AG10803 (cell line): ENCODE measurements around the gene TYRP1.
"Not testable (repeated sequence)": the region's sequence is repeated elsewhere in the genome, so short reads cannot be mapped to it uniquely, and the experiment has no call there.

Source experiments
- DNase-seq: peaks from one replicate; pipeline ENCODE4 v3.0.0; 2010; ENCODE audit warnings: low read depth
- H3K4me3 ChIP-seq: 2 replicates; pipeline ENCODE4 v1.5.1; 2011; ENCODE audit warnings: mild to moderate bottlenecking, low read length, control low read depth
- TF ChIP-seq, protein P1 (sequence below): conservative IDR thresholded peaks from 2 replicates; pipeline ENCODE4 v1.5.1; 2011; ENCODE audit warnings: mild to moderate bottlenecking, low read length, control low read depth, inconsistent platforms

TYRP1 gene

DNA sequence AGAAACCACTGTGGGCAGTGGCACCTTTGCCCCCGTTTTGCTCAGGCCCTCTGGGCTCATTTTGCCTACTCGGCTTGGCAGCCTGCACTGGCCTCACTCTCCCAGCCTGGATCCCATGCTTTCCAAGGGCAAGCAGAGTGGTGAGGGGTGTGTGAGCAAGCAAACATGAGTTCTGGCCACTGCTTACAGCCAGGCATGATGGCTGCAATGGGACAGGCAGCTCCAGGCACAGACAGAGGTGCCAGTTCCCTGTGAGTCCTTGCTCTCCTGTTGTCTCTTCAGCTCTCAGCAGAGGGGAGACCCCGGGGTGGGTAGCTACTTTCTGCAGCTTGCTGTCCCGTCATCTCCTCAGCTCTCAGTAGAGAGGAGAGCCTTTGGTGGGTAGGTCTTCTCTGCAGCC lies 35.2 kb upstream of the TYRP1 start:
- no peak for DNase-seq
- no peak overlapping the region for H3K4me3 ChIP-seq
- TF ChIP-seq, protein P1, sequence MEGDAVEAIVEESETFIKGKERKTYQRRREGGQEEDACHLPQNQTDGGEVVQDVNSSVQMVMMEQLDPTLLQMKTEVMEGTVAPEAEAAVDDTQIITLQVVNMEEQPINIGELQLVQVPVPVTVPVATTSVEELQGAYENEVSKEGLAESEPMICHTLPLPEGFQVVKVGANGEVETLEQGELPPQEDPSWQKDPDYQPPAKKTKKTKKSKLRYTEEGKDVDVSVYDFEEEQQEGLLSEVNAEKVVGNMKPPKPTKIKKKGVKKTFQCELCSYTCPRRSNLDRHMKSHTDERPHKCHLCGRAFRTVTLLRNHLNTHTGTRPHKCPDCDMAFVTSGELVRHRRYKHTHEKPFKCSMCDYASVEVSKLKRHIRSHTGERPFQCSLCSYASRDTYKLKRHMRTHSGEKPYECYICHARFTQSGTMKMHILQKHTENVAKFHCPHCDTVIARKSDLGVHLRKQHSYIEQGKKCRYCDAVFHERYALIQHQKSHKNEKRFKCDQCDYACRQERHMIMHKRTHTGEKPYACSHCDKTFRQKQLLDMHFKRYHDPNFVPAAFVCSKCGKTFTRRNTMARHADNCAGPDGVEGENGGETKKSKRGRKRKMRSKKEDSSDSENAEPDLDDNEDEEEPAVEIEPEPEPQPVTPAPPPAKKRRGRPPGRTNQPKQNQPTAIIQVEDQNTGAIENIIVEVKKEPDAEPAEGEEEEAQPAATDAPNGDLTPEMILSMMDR: no peak

DNA sequence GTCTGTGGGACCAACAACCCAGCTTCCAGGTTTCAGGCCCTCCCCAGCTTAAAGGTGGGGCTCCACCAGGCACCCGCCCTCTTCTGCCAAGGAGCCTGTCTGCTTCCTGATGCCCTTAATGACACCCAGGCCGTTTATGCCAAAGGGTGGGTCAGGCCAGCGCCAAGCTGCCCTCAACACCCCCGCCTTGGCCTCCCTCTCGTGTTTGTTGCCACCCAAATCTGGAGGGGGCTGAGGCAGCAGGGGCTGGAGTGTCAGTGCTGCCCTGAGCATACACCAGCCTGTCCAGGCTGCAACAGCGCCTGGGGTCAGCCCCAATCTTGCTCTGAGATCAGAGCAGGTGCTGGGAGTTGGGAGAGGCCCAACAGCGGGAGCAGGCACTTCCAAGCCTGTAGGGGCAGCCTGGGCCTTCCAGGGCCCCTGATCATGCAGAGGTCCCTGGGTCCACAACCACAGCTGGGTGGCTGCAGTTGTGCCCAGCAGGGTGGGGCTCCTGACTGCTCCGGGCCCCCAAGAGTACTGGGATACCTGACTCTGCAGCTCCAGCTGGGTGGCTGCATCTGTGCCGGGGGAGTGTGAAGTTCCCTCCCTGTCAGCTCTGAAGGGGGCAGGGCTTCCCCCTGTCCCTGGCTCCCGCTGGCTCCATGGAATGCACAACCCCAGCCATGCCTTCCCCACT lies 34.5 kb upstream of the TYRP1 start:
- H3K4me3 ChIP-seq: no peak overlapping the region
- TF ChIP-seq, protein P1: no peak
- DNase-seq: no peak

DNA sequence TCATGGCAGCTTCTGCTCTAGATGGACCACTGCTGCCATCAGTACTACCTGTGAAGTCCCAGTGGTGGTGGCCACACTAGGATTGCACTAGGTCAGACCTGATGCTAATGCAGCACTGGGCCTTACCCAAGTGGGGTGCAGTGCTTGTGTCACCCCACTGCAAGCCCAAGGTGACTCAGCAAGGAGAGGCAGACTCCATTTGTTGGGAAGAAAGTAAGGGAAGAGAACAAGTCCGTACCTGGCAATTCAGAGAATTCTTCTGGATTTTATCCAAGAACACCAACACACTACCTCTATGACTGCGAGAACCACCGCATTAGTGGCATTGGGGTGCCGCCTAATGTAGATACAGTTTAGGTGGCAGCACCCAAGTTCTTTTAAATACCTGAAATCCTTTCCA lies 34.0 kb upstream of the TYRP1 start:
- H3K4me3 ChIP-seq: no peak overlapping the region
- TF ChIP-seq, protein P1: no peak
- DNase-seq: no peak

DNA sequence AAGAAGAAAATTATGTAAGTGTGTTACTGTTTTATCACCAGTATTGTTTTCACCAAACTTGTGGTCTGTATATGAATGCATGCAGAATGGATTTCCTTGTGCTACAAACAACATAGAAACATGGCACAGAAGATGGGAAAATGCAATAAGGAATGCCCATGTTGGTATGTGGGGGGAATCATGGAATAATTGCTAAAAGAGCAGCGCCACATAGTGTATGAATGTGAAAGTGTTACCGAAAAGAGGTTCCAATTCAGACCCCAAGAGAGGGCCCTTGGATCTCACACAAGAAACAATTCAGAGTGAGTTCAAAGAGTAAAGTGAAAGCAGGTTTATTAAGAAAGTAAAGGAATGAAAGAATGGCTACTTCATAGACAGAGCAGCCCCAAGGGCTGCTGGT lies 26.4 kb upstream of the TYRP1 start:
- DNase-seq: no peak
- H3K4me3 ChIP-seq: no peak overlapping the region
- TF ChIP-seq, protein P1: 0 out of 2 replicates have a peak, but pooled peaks have one; percentile 12

DNA sequence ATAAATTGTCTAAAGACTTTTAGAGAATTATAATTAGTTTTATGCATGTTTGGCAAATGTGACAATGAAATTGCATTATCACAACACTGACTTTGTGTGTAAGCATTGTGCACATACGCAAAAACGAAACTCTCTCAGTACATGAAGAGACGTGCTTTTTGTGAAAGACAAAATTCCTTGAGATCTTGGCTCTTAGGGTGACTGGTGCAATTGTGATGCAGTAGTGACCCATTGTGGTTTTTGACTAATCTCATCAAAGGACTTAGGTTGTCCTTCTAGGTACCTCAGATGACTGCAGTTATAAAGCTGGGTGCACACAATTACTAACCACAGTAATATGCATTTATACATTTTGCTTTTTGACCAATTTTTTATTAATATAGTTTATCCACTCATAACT lies 25.3 kb upstream of the TYRP1 start:
- H3K4me3 ChIP-seq: no peak overlapping the region
- DNase-seq: no peak
- TF ChIP-seq, protein P1: no peak

DNA sequence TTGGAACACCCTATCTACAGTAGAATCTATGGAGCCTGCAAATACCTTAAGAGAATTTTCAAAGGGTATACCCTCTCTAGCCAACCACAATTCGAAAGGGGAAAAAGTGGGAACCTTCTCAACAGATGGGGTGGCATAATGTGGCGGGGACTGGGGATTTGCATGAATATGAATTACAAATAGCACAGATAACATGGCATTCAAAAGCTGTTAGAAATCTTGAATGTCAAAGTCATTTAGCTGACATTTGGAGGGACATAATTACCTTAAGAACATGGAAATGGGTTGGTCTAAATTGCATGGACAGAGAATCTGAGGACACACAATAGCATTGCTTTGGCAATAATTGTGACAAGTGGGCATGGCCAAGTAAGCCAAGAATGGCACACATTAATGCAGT lies 23.2 kb upstream of the TYRP1 start:
- TF ChIP-seq, protein P1: no peak
- no peak overlapping the region for H3K4me3 ChIP-seq
- DNase-seq: no peak

DNA sequence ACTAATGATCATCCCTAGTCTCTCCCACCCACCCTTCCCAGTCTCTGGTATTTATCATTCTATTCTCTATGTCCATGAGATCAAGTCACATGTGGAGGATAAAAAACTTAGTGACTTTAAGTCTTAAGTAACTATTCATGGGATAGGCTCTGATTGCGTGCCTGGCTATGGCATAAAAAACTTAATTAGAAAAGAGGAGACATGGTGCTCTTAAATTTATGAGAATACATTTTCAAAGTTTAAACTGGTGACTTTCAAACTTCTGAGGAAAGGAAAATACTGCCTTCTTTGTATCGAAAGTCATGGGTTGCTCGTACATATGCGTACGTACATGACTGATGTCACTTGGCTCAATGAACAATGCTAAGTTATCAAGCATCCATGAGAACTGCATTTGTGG lies 18.2 kb upstream of the TYRP1 start:
- TF ChIP-seq, protein P1: no peak
- no peak for DNase-seq
- no peak overlapping the region for H3K4me3 ChIP-seq

DNA sequence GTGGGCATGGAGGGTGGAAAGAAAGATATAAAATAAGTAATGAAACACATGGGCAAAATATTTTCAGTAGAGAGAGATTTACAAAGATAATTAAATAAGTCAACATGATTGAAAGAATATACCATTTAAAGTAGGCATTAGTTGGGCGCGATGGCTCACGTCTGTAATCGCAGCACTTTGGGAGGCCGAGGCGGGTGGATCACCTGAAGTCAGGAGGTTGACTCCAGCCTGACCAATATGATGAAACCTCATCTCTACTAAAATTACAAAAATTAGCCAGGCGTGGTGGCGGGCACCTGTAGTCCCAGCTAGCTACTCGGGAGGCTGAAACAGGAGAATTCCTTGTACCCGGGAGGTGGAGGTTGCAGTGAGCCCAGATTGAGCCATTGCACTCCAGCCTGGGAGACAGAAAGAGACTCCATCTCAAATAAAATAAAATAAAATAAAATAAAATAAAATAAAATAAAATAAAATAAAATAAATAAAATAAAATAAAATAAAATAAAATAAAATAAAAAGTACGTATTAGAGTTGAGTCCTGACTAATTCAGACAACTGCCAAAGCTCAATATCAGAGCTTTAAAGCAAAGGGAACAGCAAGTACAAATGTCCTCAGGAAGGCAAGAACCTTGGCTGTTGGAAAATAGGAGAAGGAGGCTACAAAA lies 15.6 kb upstream of the TYRP1 start:
- H3K4me3 ChIP-seq, DNase-seq: not testable (repeated sequence)
